ENCODE data around the gene RECK.

GRCh38 chr9:36140086-36141084, 103.7 kb downstream of the RECK start:
- no peak for TF ChIP-seq POLR2AphosphoS5 (IDR thresholded peaks at IDR 0.05; ENCODE audit: low read depth, low read length)
- TF ChIP-seq TAF1 (IDR thresholded peaks at IDR 0.05; ENCODE audit: borderline replicate concordance, insufficient read depth, low read length), result no peak
- TF ChIP-seq REST (IDR thresholded peaks at IDR 0.05; ENCODE audit: insufficient read depth in 1 of 2, low read depth in 2 of 2, low read length in 2 of 2), result no peak

Data from PFSK-1 (cell line).